ENCODE results near the gene NCS1.

The NCS1 gene

DNA sequence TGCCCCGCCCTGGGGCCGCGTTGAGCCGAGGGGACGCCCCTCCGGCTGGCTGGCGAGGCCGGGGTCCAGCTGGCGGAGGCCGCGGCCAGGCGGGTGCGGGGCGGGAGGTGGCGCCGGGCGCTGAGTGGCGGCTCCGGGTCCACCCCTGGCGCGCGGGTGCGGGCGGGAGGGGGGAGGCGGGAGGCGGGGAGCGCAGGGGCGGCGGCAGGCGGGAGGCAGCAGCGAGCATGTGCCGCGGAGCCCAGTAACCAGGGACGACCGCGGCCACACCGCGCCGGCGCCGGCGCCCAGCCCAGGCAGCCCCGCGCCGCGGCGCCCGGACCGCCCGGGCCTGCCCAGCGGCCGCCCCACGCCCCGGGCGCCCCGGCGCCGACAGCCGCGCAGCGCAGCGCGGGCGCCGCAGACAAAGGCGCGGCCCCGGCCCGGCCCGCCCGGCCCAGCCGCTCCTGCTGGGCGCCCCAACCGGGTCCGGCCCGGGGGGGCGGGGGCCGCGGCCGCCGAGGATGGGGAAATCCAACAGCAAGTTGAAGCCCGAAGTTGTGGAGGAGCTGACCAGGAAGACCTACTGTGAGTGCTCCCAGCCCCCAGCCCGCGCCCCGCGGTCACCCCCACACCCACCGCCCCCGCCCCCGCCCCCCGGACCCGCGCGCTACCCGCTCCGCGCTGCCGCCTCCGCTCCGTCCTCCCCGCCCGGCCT, at the start of gene NCS1:
TSS of gene NCS1 (plus strand) at position 244 of the 697 bp plus-strand sequence. CDS start at position 504, 260 bp downstream.
- DNase-seq = peak; percentile 67

- no peak for DNase-seq
These were observed 49.7 kb upstream of the NCS1 start for GRCh38 chr9:130122456-130122855.

- DNase-seq = no peak
These were observed 47.9 kb upstream of the NCS1 start for GRCh38 chr9:130124085-130124860.

DNA sequence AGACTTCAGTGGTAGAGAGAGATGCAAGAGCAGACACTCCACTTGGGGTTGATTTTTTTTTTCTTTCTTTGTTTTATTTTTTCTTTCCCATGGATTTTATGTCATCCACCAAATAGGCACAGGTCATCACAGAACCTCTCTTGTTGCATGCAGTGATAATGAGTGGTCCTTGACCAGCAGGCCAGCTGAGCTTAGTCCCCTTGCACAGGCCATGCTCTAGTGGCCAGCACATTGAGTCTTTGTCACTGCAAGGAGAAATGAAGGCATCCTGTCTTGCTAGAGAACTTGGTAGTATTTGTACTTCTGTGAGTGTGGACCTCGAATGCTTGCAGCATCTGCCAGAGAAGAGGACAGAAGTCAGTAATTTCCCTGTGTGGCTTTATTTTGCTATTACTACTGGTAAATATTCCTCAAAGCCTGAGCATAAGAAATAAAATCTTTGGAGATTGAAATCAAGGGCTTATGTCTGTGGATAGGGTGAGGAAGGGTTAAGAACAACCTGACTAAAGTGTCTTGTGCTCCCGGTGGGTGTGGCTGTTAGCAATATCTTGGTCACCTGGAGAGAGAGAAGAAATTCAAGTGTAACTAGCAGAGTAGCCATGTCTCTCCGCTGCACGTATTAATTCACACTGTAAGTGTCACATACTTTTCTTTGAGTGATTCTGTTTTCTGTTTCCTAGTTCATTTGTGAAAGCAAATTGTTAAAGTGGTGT, 45.3 kb upstream of the NCS1 start:
- DNase-seq = no peak

DNA sequence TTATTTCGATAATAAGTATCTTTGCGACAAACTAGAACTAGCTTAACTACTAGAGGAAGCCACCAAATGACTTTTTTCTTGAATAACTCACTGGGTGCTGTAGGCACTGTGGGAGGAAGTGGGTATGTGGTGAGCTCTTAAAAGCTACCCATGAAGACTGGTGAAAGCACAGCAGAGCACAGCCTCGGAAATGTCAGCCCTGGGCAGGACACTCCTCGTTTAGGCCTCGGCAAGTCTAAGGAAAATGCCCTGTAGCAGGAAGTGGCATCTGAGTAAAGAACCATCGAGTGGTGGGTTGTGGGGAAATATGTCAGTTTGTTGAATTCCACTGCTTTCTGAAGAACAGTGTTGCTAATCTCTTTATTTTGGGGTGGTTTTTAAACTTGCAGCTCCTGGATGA, 44.0 kb upstream of the NCS1 start:
- no peak for DNase-seq

GRCh38 chr9:130128733-130129431, 43.3 kb upstream of the NCS1 start:
- DNase-seq = no peak

GRCh38 chr9:130129432-130130061, 42.7 kb upstream of the NCS1 start:
- DNase-seq = no peak

DNA sequence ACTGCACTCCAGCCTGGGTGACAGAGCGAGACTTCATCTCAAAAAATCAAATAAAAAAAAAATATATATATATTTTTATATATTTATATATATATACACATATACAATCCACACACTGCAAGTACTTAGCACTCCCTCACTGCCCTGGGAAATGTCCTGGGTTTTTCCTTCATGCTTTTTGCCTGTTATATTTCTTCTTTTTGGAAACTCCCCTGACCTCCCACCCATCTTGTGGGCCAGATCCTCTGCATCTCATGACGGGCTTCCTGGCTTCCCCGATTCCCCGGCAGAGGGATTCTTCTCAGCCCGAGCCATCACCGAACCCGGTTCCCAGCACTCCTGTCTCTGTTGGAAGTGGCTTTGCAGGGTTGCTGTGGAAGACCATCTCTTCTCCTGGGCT, 39.5 kb upstream of the NCS1 start:
- DNase-seq = no peak

DNA sequence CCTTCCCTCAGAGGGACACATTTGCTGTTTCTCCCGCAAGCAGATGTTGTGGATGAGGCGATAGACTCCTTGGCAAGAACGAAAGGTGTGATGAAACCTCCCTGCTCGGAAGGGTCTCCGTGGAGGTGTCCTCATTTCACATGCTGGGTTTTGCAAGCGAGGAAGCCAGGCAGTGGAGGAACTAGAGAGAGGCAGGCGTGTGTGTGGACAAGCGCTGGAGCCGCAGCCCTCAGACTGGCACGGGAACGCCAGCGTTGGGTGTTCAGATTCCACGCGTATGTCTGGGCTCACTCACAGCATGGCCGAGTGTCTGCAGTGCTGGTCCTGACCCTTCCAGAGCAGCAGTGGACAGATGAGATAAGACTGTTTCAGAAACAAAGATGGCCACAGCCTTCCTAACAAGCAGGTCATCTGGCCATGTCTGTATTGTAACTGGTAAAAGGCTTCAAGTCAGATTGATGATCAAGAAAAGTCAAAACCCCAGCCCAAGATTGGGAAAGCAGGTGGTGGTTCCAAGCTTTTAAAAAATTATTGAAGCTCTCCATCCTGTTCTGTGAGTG, 35.0 kb upstream of the NCS1 start:
- DNase-seq = no peak

GRCh38 chr9:130137641-130138081, 34.5 kb upstream of the NCS1 start:
- no peak for DNase-seq

- no peak for DNase-seq
These were observed 34.0 kb upstream of the NCS1 start for GRCh38 chr9:130138171-130138653.

- no peak for DNase-seq
These were observed 33.4 kb upstream of the NCS1 start for GRCh38 chr9:130138791-130139190.

DNA sequence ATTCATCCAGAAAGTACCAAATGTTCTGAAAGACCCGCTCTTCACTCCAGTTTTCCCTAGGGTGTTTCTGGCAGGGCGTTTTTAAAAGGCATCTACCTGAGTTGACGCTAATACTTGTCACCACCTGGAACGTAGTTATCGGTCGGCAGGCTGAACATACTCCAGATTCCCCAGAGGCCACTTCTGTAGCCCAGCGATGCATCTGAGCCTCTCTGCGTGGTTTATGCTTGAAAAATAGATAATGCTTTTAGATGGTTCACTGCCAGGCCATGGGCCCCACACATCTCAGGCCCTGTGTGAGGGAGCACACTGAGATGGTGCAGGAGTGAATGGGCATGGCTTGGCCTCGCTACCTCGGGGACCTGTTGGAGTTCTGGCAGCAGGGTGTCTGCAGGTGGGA, 33.0 kb upstream of the NCS1 start:
- no peak for DNase-seq

DNA sequence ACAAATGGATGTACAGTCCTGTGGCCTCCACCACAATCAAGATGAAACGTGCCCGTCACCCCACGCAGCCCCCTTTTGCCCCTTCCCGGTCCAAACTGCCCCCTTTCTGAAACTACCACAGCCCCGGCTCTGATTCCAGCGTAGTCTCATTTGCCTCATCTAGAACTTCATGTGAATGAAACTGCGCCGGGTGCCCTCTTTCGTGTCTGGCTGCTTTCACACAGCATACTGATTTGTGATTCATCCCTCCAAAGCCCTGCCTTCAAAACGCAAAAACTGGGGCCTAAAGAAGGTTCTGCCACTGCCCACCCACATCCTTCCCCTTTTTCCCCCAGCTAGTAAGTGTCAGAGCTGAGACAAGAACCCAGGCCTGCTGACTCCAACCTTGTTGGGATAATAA, 31.5 kb upstream of the NCS1 start:
- no peak for DNase-seq

- DNase-seq = no peak
These were observed 30.1 kb upstream of the NCS1 start for GRCh38 chr9:130142056-130142455.

DNA sequence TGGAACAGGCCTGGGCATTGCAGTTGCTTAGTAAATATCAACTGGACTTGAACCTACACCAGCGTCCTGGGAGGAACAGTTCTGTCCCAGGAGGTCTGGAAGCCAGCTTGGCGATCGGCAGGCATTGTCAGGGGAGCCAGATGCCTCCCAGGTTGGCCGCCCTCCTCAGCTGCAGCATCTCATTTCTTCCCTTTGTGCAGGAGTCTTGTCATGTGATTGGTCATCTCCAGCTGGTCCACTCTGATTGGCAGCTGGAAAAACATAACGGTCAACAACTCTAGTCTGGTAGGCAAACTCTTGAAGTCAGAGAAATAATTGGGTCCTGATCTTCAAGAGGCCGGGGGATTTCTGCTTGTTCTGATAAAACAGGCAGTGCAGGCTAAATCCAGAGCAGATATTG, 29.6 kb upstream of the NCS1 start:
- DNase-seq = no peak

DNA sequence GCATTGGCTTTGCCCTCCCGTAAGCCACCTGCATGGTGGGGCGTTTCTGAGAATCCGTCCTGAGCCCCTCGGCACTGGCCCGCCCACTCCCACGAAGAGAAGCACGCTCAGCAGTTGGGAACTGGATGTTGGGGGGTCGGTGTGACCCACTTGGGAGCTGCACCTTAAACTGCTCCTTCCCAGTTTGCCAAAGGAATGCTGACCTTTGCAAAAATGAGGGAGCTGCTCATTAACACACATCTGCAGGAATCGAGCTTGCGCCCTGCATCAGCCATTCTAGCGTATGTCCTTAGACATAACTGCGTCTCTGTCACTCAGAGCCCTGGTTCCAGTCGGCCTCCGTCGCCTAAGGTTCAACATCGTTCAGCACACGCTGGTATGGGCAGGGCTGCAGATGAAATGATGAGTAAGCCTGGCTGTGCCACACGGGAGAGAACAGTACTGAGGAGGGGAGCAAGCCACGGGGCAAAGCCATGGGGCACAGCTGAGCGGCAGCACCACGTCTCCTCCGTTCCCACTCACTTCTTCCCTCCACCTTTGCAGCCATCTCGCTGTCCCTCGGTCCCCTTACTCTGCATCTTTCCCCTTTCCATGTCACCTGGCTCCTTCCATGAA, 28.8 kb upstream of the NCS1 start:
- no peak for DNase-seq

DNA sequence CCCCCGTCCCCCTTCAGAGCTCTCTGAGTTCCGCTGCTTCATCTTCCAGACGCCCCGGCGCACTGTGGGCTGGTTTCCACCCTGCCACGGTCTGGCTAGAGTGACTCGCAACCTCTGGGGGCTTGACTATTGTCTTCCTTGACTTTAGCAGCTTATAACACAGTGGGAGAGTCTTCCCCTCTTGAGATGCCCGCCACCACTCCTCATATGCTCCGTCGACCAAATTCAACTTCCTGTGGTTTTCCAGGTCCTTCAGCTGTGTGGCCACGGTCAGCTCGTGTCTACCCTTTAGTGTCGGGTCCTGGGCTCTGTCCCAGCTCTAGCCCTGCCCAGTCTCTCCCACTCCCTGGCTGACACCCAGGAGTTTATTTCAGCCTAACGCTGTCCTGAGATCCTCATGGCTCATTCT, 28.2 kb upstream of the NCS1 start:
- DNase-seq = no peak

DNA sequence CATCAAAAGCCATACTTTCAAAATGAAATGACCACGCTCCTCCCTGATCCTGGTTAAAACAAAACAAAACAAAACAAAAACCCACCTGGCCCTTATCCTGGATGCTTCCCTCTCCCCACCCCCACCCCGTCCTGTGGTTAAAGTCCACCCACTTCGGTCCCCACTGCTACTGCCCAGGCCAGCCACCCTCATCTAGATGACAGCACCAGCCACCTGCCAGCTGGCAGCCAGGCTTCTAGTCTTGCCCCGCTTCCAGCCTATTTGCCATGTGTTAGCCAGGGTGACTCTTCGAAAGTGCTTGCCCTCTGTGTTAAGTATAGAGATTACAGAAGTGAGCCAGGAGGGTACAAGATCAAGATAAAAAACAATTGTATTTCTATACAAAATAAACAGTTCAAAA, 27.5 kb upstream of the NCS1 start:
- no peak for DNase-seq

GRCh38 chr9:130145658-130146057, 26.5 kb upstream of the NCS1 start:
- DNase-seq = no peak

GRCh38 chr9:130147198-130147597, 25.0 kb upstream of the NCS1 start:
- no peak for DNase-seq

- no peak for DNase-seq
These were observed 24.3 kb upstream of the NCS1 start for GRCh38 chr9:130147910-130148309.

All from COR-L47 (cell line).